Cardiac muscle cell (in vitro differentiated cells and primary cell): ENCODE data around the gene CHN2. TPM values are rescaled to one million over a fixed set of nuclear protein-coding genes. Genes with fewer than 3 reads are reported as not detected.
"Not testable (repeated sequence)": the region's sequence is repeated elsewhere in the genome, so short reads cannot be mapped to it uniquely, and the experiment has no call there.

Experiments used
- DNase-seq, 2 donors: peaks; one replicate each; pipeline versions ENCODE4 v3.0.0 to v3.0.0-alpha.2; 2010 to 2017; ENCODE audit warnings: low read depth in 1 of 2, low spot score in 1 of 2
- H3K27ac ChIP-seq: fragments of 200-600 bp; sonication (generic); 2 replicates; pipeline ENCODE4 v1.5.1; 2016
- H3K27me3 ChIP-seq: fragments of 200-600 bp; sonication (generic); 2 replicates; pipeline ENCODE4 v1.6.0; 2016; ENCODE audit warnings: control low read depth
- H3K36me3 ChIP-seq: fragments of 200-600 bp; sonication (generic); 2 replicates; pipeline ENCODE4 v1.5.1; 2016; ENCODE audit warnings: control low read depth
- H3K4me1 ChIP-seq: fragments of 200-600 bp; sonication (generic); 2 replicates; pipeline ENCODE4 v1.8.1; 2017; ENCODE audit warnings: low read depth, mild to moderate bottlenecking, mixed run types
- H3K4me3 ChIP-seq: fragments of 200-600 bp; sonication (generic); 2 replicates; pipeline ENCODE4 v1.5.1; 2016; ENCODE audit warnings: mild to moderate bottlenecking
- H3K9me3 ChIP-seq: fragments of 200-600 bp; sonication (generic); 2 replicates; pipeline ENCODE4 v1.5.1; 2017; ENCODE audit warnings: low read depth, mild to moderate bottlenecking, control low read depth
- CTCF ChIP-seq: IDR thresholded peaks from 2 replicates; pipeline ENCODE4 v1.5.1; 2012; ENCODE audit warnings: low read depth, mild to moderate bottlenecking, low read length
- polyA plus RNA-seq: library from polyadenylated mRNA; unstranded; fragments of >200 nt; fragmentation: Nextera tagmentation; extraction: Ambion mirVana; gene quantifications from 2 replicates; pipeline ENCODE4 v1.2.1, GENCODE V29; 2016
- total RNA-seq: library from RNA; depleted of rRNA; stranded (reverse); fragments of >200 nt; gene quantifications from 2 replicates; pipeline ENCODE4 v1.2.3, GENCODE V29; 2016

CHN2 gene
- total and polyA plus RNA-seq, 2 experiments from 2014 or later = 16.0 to 30.5 TPM

- DNase-seq = no peak
- no peak overlapping the region for H3K27ac ChIP-seq
Observed at GRCh38 chr7:29255199-29255878, 60.8 kb downstream of the CHN2 start.

GRCh38 chr7:29255906-29256692 is 61.5 kb downstream of the CHN2 start:
- TF ChIP-seq CTCF = no peak
- no peaks in the 10 kb centered on the region for H3K27me3 ChIP-seq
- peak in 1 of 2 donors; percentile 20 for DNase-seq
- no peaks in the 10 kb centered on the region for H3K9me3 ChIP-seq
- no peaks in the 10 kb centered on the region for H3K4me1 ChIP-seq
- no peak overlapping the region for H3K4me3 ChIP-seq
- H3K27ac ChIP-seq = no peak overlapping the region
- H3K36me3 ChIP-seq = no peaks in the 10 kb centered on the region

More at GRCh38 chr7:29255199-29255878, 60.8 kb downstream of the CHN2 start:
- Histone ChIP-seq H3K9me3 (no peaks in the 10 kb centered on the region), H3K4me1 (no peaks in the 10 kb centered on the region), H3K4me3 (no peak overlapping the region), H3K27me3 (no peaks in the 10 kb centered on the region), H3K36me3 (no peaks in the 10 kb centered on the region)
- TF ChIP-seq CTCF = no peak

GRCh38 chr7:29256693-29257002 is 62.1 kb downstream of the CHN2 start:
- Histone ChIP-seq H3K4me3 (no peak overlapping the region), H3K36me3 (no peaks in the 10 kb centered on the region), H3K9me3 (no peaks in the 10 kb centered on the region), H3K4me1 (no peaks in the 10 kb centered on the region), H3K27ac (no peak overlapping the region), H3K27me3 (no peaks in the 10 kb centered on the region)
- no peak for DNase-seq
- no peak for TF ChIP-seq CTCF

DNA sequence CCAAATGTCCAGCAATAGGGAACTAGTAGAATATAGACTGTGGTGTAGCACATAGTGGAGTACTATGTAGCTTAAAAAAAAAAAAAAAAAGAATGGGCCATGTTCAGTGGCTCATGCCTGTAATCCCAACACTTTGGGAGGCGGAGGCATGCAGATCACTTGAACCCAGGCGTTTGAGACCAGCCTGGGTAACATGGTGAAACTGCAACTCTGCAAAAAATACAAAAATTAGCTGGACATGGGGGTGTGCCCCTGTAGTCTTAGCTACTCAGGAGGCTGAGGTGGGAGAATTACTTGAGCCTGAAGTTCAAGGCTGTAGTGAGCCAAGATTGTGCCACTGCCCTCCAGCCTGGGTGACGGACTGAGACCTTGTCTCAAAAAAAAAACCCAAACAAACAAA is 64.4 kb downstream of the CHN2 start:
- Histone ChIP-seq H3K27ac (no peak overlapping the region), H3K4me3 (no peak overlapping the region), H3K27me3 (no peaks in the 10 kb centered on the region), H3K4me1 (no peaks in the 10 kb centered on the region), H3K36me3 (no peaks in the 10 kb centered on the region), H3K9me3 (no peaks in the 10 kb centered on the region)
- no peak for TF ChIP-seq CTCF
- no peak for DNase-seq

DNA sequence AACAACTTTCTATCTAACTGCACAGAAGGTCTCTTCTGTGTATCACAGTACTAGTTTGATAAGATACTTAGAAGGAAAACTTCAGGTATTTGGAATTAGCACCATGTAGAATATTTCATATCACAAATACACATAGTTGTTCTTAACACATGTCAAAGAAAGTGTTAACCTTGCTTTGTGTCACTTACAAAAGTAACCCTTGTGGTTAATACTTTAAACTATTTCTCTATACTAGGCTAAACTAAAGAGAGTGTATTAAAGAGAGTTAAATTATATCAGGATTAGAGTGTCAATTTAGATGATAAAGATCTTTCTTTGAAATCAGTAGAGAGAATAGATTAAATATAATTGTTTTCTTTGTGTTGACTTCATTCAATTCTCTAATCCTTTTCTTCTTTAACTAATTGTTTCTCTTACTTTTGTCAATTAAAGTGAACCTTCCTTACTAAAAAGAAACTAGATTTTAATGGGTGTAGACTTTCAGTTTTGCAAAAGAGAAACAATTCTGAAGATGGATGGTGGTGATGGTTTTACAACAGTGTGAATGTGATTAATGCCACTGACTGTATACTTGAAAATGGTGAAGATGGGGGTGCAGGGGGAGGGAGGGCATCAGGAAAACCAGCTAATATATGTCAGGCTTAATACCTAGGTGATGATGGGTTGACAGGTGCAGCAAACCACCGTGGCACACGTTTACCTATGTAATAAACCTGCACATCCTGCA is 67.8 kb downstream of the CHN2 start:
- Histone ChIP-seq H3K27ac (no peak overlapping the region), H3K9me3 (no peaks in the 10 kb centered on the region), H3K36me3 (no peaks in the 10 kb centered on the region), H3K4me3 (no peak overlapping the region), H3K4me1 (no peaks in the 10 kb centered on the region), H3K27me3 (no peaks in the 10 kb centered on the region)
- TF ChIP-seq CTCF = no peak
- no peak for DNase-seq

GRCh38 chr7:29263601-29264207 is 69.1 kb downstream of the CHN2 start:
- not testable (repeated sequence) for H3K4me1 ChIP-seq, DNase-seq, H3K36me3 ChIP-seq, H3K4me3 ChIP-seq, H3K27me3 ChIP-seq, H3K9me3 ChIP-seq, H3K27ac ChIP-seq
